IPS DF 6.9 (cell line): ENCODE data around the gene DPY19L1.
"Not testable (repeated sequence)": the region's sequence is repeated elsewhere in the genome, so short reads cannot be mapped to it uniquely, and the experiment has no call there.

Source experiments
- DNase-seq: peaks from one replicate; pipeline ENCODE4 v3.0.0-alpha.2; 2013; ENCODE audit warnings: low read depth, low spot score
- H3K27ac ChIP-seq: one replicate; pipeline ENCODE4 v1.5.1; 2013; ENCODE audit warnings: low read length, control low read depth
- H3K27me3 ChIP-seq: 2 replicates; pipeline ENCODE4 v1.6.1; 2013; ENCODE audit warnings: mild to moderate bottlenecking, low read length; ENCODE audit not compliant: control insufficient read depth, insufficient read depth
- H3K36me3 ChIP-seq: 2 replicates; pipeline ENCODE4 v1.6.1; 2013; ENCODE audit warnings: low read length; ENCODE audit not compliant: control insufficient read depth, insufficient read depth
- H3K4me1 ChIP-seq: 2 replicates; pipeline ENCODE4 v1.6.1; 2013; ENCODE audit warnings: low read length; ENCODE audit not compliant: control insufficient read depth, insufficient read depth
- H3K4me3 ChIP-seq: 2 replicates; pipeline ENCODE4 v1.5.1; 2013; ENCODE audit warnings: mild to moderate bottlenecking, low read length
- H3K9me3 ChIP-seq: 2 replicates; pipeline ENCODE4 v1.6.1; 2013; ENCODE audit warnings: low read length, inconsistent platforms; ENCODE audit not compliant: control insufficient read depth, insufficient read depth
- WGBS: extraction: QIAGEN DNeasy Blood & Tissue Kit; methylation state at CpG from one replicate; pipeline ENCODE4 v1.1.7; 2013; ENCODE audit warnings: mixed read lengths, missing lambda C conversion rate; ENCODE audit not compliant: insufficient read length, insufficient coverage; 5-methylcytosine and 5-hydroxymethylcytosine counted together

The DPY19L1 gene

DNA sequence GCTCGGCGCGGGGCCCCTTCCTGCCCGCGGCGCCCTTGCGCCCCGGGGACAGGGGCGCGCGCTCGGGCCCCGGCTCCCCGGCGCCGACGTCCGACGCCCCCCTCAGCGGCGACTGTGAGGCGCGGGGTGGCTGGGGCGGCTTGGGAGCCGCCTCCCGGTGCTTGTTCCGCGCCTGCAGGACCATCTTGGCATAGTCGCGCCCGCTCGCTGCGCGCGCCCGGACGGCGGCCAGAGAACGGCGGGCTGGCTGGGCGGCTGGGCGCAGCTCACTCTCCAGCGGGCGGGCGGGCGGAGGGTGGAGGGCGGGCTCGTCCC, at the start of gene DPY19L1:
TSS of gene DPY19L1 (minus strand) at position 275 of the 315 bp plus-strand sequence. CDS start at position 184, 91 bp downstream.
- H3K4me1 ChIP-seq, result peaks cover 2% of the 10 kb centered on the region; the same call in 1 of the 2 replicates
- no peak for DNase-seq
- no peaks in the 10 kb centered on the region for H3K9me3 ChIP-seq
- H3K27ac ChIP-seq, result no peak within 1 kb of the TSS
- H3K27me3 ChIP-seq, result no peaks in the 10 kb centered on the region
- peak within 1 kb of the TSS; percentile 78 for H3K4me3 ChIP-seq
- WGBS, result no CpG with 5 or more reads among the region's 48 CpGs
- no peaks in the 10 kb centered on the region for H3K36me3 ChIP-seq

- not testable (repeated sequence) for H3K4me3 ChIP-seq, H3K27me3 ChIP-seq, DNase-seq, H3K36me3 ChIP-seq, H3K9me3 ChIP-seq, H3K27ac ChIP-seq, H3K4me1 ChIP-seq
- no CpG with 5 or more reads among the region's 3 CpGs for WGBS
Observed at GRCh38 chr7:35079517-35079916, 42.2 kb upstream of the DPY19L1 start.

DNA sequence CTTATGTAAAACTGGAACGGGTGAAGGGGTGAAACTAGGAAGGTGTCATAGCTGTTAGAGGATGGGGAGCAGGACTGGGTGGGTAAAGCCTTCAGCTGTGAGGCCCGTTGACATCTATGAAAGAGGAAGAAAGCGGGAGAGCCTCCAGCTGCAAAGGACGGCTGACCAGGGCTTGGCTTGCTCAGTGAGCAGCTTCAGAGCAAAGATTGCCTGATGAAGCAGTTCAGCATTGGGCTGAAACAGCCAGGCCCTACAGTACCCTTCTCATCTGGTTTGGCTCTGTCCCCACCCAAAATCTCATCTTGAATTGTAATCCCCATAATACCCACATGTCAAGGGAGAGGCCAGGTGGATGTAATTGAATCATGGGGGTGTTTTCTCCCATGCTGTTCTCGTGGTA, 36.7 kb upstream of the DPY19L1 start:
- DNase-seq, result not testable (repeated sequence)
- no CpG with 5 or more reads among the region's 5 CpGs for WGBS

DNA sequence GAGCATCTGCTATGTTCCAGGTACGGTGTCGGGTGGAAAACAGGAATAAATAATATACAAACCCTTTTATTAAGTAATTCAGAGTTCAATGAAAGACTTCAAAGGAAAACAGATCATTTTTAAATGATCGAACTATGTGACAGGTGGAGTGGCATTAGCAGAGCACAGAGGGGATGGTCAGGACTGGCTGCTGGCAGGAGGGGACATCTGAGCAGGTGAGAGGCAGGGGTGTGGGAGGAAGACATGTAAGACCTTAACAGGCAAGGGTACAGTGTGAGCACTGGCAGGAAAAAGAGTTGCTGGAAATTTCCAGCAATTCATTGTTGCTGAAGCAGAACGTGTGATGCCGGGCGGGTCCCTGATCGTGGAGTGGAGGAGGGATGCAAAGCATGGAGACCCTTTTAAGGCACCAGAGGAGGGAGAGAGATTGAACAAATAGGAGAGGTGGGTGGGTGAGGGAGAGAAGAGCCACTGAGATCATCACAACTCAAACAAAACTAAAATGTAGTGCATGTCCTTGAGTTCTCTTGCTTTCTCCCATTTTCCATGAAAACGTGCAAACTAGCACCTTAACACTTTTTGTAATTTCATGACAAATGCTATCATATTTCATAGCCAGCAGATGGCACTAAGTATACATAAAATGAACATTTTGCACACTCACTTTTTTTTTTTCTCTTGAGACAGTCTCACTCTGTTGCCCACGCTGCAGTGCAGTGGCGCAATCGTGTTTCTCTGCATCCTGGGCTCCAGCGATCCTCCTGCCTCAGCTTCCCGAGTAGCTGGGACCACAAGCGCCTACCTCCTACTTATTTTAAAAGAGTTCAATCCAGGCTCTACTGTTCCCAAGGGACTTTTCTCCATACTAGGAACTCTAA, 35.9 kb upstream of the DPY19L1 start:
- not testable (repeated sequence) for H3K36me3 ChIP-seq, H3K4me1 ChIP-seq, H3K27ac ChIP-seq, H3K4me3 ChIP-seq, H3K27me3 ChIP-seq, H3K9me3 ChIP-seq, DNase-seq
- no CpG with 5 or more reads among the region's 14 CpGs for WGBS

More for the DNA sequence above, 36.7 kb upstream of the DPY19L1 start:
- H3K36me3 ChIP-seq, H3K9me3 ChIP-seq, H3K27ac ChIP-seq, H3K27me3 ChIP-seq, H3K4me3 ChIP-seq, H3K4me1 ChIP-seq: not testable (repeated sequence)

DNA sequence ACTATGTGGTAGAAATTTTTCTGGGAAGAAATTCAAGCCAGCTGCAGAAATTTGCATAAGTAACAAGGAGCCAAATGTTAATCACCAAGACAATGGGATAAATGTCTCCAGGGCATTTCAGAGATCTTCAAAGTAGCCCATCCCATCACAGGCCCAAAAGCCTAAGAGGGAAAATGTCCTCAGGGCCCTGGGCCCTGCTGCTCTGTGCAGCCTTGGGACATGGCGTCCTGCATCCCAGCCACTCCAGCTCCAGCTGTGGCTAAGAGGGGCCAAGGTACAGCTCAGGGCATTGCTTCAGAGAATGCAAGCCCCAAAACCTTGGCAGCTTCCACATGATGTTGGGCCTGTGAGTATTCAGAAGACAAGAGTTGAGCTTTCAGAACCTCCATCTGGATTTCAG, 31.8 kb upstream of the DPY19L1 start:
- not testable (repeated sequence) for H3K4me3 ChIP-seq, H3K4me1 ChIP-seq, DNase-seq, H3K27ac ChIP-seq, H3K27me3 ChIP-seq, H3K36me3 ChIP-seq, H3K9me3 ChIP-seq
- no CpG with 5 or more reads among the region's 1 CpG for WGBS

GRCh38 chr7:35065382-35065781, 28.1 kb upstream of the DPY19L1 start:
- H3K27me3 ChIP-seq, H3K4me1 ChIP-seq, H3K4me3 ChIP-seq, H3K36me3 ChIP-seq, DNase-seq, H3K9me3 ChIP-seq, H3K27ac ChIP-seq: not testable (repeated sequence)
- no CpG with 5 or more reads among the region's 2 CpGs for WGBS

DNA sequence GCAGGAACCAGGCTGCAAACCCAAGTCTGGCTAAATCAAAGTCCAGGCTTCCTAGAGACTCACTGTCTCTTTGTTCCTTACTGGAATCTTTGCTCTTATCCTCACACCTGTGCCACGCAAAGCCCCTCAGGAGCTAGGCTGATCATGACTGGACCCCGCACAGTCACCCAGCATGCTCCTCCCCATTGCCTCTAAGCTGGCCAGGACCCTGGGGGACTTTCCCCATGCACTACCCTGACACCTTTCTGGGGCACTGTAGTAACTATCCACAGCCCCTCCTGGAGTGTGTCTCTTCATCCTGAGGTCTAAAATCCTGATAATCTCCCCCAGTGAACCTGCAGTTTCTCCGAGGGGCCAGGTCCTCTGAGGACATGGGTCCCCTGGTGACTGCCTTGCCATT, 21.3 kb upstream of the DPY19L1 start:
- not testable (repeated sequence) for H3K4me1 ChIP-seq, H3K4me3 ChIP-seq, DNase-seq, H3K27ac ChIP-seq, H3K36me3 ChIP-seq, H3K27me3 ChIP-seq, H3K9me3 ChIP-seq
- no CpG with 5 or more reads among the region's 3 CpGs for WGBS

DNA sequence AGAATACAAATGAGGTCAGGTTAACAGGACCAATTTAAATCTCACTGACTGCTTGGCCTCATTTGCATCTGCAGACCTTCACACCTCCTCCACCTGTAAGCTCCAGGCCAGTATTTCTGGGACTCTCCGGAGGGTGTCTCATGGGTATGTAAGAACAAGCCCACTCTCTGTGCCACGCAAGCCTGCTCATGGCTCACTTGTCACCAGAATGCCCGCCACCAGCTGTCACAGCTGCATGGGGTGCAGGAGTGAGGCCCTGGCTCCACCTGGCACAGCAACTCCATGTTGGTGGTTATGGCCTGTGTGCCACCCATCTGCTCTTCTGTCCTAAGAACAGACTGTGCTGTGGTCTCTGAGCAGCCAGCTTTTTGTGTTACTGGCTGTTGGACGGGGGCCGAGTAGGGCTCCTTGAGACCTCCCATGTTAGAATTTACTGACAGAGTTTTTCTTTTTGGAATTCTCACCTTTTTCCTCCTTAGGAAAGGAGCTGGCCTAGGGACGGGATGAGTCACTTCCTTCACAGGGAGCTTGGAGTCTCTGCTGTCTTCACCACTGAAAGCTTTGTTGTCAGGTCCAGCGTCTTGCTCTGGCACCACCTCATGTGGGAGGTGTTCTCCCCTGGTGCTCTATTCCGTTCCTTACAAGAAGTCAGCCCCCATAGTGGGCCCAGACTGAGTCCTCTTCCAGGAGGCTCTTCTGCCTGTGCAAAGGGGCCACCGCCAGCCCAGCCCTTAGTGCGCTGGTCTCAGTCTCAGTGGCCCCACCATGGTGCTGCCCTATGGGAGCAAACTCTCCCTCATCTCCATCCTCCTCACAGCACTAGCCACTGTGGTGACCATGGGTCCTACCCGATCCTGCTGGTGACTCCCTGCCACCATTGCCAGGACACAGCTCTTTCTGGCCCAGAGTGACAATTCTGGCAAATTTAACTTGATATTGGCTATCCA, 20.5 kb upstream of the DPY19L1 start:
- DNase-seq, H3K4me1 ChIP-seq, H3K4me3 ChIP-seq, H3K27me3 ChIP-seq, H3K9me3 ChIP-seq, H3K27ac ChIP-seq, H3K36me3 ChIP-seq: not testable (repeated sequence)
- no CpG with 5 or more reads among the region's 11 CpGs for WGBS

DNA sequence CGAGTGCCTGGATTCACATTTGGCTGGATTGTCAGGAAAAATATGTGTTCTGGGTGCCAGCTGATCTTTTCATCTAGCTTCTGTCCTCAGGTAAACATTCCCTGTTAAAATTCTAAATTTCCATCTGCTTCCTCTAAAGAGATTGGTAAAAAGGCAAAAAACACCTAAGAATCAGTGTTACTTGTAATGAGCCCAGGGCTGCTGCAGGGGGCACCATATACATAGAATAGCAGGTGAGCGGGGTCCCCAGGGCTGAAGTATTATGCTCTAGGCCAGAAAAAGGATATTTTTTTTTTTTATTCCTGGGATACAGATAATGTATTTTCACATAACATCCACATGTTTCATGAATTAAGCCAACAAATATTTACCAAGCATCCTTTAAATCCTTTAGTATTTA, 18.4 kb upstream of the DPY19L1 start:
- H3K4me3 ChIP-seq, DNase-seq, H3K27me3 ChIP-seq, H3K27ac ChIP-seq, H3K4me1 ChIP-seq, H3K9me3 ChIP-seq, H3K36me3 ChIP-seq: not testable (repeated sequence)
- no CpG with 5 or more reads among the region's 2 CpGs for WGBS

DNA sequence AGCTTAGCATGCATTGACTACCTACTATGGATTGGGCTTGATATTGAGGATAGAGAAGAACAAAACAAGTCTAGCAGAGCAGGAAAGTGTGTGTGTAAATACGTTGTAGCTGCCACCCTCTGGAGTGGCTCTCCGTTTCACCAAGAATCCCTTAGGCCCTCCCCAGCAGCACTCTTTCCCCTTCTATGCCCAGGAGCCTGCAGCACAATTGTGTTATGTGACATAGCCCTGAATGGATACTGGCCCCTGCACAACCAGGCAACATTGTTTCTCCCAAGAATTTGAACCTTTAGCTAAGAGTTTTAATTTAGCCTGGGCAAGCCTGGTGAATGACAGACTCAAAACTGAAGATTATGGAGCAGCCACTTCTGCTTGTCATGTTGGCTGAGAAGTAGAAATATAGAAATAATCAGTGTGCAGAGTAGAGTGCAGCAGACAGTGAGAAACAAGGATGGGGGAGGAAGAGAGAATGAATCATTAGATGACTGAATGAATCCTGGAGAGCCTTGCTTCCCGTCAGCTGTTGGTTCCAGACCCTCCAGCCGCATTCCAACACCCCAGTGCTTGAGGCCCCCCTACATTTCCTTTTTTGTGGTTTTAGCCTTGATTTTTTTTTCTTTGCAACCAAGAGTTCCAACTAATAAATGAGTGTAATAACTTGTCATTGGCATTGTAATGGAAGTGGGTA, 16.3 kb upstream of the DPY19L1 start:
- not testable (repeated sequence) for H3K4me1 ChIP-seq, H3K27ac ChIP-seq, H3K4me3 ChIP-seq, H3K27me3 ChIP-seq, H3K36me3 ChIP-seq, DNase-seq, H3K9me3 ChIP-seq
- WGBS, result no CpG with 5 or more reads among the region's 4 CpGs
